Measurements from ENCODE around the gene KIF3A.

Gene KIF3A

GRCh38 chr5:132736853-132737833 lies at the start of gene KIF3A:
TSS of gene KIF3A (minus strand) at chr5:132737546. CDS start at chr5:132737419, 127 bp downstream.
- peak; percentile 99 to 100 for DNase-seq

DNA sequence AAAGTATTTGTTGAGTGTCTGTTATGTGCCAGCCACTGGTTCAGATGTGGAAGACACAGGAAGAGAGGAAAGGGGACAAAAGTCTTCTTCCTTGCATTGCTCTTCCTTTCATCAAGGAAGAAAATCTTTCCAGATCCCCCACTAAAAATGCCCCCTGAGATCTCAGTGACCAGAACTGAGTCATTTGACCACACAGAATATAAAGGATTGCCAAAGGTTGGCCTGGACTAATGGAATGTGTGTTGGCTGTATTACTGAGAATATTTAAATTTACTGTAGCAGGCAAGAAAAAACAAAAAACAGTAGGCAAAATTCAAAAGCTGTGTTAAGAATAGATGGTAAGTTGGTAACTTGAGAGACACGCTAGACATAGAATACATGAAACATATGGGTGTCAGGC lies 49.7 kb upstream of the KIF3A start:
- no peak for DNase-seq

DNA sequence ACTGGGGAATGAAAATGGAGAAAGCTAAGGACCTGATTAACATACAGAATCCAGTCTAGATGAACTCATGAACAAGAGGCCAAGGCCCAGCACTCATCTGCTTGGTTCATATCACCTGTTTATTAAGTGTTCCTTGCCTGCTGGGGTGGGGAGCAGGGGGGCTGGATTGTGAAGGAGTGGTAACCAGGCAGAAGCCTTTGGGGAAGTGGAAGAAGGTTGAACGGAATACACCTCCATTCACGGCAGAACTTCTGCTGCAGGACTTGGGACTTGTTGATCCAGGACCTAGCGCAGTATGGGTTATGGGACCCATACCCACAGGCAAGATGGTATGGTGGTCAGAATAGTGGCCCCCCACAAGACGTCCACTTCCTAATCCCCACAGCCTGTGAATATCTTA lies 48.5 kb upstream of the KIF3A start:
- no peak for DNase-seq

DNA sequence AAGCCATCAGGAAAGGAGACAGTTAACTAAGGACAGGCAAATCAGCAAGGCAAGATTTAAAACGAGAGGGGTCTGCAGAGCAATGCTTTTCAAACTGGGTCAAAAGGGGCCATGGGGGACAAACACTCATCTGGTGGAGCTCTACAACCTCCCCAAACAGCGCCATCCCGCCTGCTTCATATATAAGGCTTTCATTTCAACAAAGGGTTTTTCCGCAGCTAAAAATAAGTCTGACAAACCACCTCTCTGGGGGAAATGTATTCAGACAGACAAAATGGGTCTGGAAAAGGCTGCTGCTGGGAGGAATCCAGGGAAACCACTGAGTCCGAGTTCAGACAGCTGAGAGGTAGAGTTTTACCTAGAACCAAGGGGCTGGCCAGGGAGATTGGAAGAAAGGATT lies 48.0 kb upstream of the KIF3A start:
- no peak for DNase-seq

GRCh38 chr5:132782101-132782500 lies 44.8 kb upstream of the KIF3A start:
- DNase-seq = no peak

GRCh38 chr5:132781029-132781428 lies 43.7 kb upstream of the KIF3A start:
- no peak for DNase-seq

DNA sequence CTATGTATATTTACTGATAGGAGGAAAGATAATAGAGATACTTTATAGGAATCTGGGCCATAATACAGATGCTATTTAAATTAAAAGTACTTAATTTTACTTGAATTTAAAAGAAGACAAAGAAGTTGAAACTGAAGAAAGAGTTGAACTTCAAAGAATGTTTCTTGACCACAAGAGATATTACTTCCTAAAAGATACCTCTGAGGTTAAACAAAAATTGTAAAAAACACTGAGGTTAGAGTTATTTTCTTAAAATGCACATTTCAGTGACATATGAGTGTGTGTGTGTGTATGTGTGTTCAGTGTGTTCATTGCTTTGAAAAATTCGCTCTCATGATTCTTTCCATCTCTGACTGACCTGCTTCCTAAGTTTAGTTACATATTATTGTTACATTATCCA lies 43.2 kb upstream of the KIF3A start:
- DNase-seq = no peak

- DNase-seq = no peak
Observed at GRCh38 chr5:132779961-132780360, 42.6 kb upstream of the KIF3A start.

DNA sequence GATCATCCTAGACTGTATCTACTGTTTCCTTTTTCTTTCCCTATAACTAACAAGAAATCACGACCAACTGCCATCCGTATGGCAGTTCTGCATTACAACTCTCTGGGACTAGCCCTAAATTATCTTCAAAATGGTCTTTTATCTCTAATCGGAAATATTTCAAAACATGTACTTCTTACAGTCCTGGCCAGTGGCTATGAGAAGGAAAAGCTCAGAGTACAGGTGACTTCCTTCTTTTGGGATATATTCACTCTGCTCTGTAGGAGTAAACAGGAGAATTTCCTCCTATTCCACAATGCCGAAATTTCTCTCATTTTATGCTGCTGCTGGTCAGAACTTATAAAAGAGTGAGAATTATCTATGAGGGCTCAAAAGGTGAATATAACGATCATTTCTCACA lies 41.5 kb upstream of the KIF3A start:
- DNase-seq = no peak

DNA sequence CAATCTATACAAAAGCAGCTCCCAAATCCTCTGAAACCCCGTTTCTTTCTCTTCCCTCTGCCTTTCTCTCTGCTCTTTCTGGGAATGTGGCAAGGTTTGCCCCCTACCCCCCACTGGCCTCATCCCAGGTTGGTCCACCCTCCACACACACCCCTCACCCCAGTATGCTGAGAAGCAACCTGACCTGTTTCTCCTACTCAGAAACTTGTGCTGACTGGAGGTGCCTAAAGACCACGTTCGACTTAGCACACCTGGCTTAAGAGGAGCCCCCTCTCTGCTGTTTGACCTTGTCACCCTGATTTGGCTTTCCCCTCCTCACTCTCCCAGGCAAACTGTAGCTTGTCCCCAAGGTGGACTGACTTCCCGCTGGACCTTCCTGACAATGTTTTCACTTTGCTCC lies 40.8 kb upstream of the KIF3A start:
- DNase-seq = no peak

- DNase-seq = peak; percentile 39 to 58
Observed at GRCh38 chr5:132777209-132778069, 40.1 kb upstream of the KIF3A start, which contains the start of gene SEPTIN8. TSS of gene SEPTIN8 (minus strand) at chr5:132777239. CDS start at chr5:132777137, 102 bp downstream.

DNA sequence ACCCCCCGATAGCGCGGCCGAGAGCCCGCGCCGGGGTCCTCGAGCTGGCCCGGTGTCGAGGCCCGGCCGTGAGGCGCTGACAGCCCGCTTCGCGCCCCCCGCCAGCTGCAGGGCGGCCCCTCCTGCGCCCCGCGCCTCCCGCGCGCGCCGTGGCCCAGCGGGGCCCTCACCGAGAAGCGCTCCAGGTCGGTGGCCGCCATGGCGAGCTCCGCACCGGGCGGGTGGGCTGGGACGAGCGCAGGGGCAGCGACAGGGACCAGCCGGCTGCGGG lies 39.5 kb upstream of the KIF3A start:
- no peak for DNase-seq

DNA sequence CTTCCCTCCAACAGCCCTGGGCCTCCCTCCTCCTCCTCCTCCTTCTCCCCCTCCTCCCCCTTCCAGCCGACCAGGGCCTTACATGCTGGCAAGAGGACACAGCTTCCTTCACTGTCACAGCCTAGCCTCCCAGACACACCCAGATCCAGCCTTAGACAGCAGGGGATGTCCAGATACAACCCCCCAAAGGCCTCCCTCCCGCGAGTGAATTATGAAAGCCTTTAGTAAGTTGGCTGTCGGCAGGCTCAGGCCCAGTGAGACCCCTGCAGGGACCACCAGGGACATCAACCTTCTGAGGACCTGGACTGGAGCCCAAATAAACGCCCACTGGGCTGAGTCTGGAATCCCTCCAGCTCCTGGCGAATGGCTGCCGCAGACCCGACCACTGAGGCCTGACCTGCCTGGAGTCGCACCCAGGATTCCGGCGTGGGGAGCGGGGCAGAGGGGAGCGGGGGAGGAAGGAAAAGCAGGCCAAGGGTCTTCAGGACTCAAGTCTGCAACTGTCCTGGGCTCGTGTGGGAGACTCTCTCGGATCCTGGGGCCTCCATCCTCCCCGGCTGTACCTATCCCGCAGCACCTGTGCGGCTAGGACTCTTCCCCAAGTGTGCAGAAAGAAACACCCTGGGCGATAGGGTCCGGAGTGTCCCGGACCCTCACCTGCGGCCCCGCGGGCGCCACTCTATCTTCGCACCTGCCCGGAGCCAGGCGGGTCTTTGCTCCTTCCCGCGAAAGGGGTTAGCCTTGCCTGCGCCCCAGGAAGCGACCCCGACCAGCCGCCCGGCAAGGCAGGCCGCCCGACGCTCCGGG lies 39.0 kb upstream of the KIF3A start:
- DNase-seq = peak in 1 of 2 donors; percentile 17

- no peak for DNase-seq
Observed at GRCh38 chr5:132775476-132775961, 38.2 kb upstream of the KIF3A start.

GRCh38 chr5:132774896-132775295 lies 37.5 kb upstream of the KIF3A start:
- DNase-seq = no peak

- no peak for DNase-seq
Observed at GRCh38 chr5:132774406-132774805, 37.1 kb upstream of the KIF3A start.

DNA sequence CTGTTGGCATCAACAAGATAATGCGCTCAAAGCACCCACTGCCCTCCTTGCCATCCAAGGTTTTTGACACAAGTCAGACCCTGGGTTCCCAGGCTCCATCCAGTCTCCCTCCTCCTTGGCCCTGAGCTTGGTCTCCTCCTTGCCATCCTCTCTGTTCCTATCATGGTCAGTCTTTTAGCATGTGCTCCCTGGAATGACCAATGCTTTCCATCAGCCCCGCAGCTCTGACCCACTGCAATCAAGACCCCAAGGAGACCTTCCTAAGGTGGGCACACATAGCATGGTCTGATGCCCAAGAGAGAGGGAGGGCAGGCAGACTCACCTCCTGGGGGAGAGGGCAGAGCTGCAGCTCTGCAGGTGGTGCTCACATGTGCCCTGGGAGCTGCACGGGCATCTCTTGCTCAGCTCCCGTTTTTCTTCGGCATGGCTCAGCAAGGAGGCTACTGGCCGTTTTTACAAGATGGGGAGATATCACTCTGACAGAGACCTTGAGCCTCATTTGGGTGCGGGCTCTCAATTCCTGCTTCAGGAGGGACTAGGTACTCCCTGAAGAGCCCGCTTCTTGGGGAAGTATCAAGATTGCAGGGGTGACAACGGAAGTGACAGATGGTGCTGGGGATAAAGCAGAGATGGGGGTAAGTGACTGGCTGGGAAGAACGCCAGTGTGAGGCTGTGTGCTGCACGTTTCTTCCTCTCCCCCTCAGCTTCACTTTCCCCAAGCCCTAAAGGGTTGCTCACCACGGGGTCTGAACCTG lies 36.4 kb upstream of the KIF3A start:
- no peak for DNase-seq

DNA sequence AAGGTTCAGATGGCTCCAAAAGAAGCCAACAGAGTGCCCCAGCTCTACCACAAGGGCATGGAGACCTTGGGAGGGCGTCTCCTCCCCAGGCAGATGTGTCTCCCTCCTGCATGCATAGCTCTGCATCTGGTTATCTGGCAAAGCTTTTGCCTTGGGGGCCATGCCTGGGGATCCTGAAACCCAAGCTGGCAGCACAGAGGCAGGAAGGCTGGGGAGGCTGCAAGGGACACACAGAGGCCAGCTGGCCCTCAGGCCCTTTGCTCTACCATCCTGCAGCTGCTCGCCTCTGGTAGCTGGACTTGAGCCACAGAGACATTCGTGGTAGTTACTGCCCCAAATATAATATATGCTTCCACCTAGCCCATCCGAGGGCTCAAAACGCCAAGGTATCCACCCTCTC lies 35.8 kb upstream of the KIF3A start:
- DNase-seq = no peak

- no peak for DNase-seq
Observed at GRCh38 chr5:132772291-132773070, 35.1 kb upstream of the KIF3A start.

- no peak for DNase-seq
Observed at GRCh38 chr5:132771503-132771998, 34.2 kb upstream of the KIF3A start.

Data from stimulated activated CD4-positive, alpha-beta T cell treated with anti-CD3 and anti-CD28 coated beads, Interleukin-2, amount 100 ng/mL, for 24 hours (primary cell).